Caco-2 (cell line): Measurements from ENCODE around the gene APOH. TPM values are rescaled to one million over a fixed set of nuclear protein-coding genes. Genes with fewer than 3 reads are reported as not detected.
A peak's percentile ranks its signal among the peaks of the same experiment; 100 is the strongest.

Experiments used
- BruUV-seq: library from RNA; stranded (reverse); fragments of 400-500 nt; replicated peaks from 2 replicates; lab custom pipeline; 2021; lab: Mats Ljungman, UMichigan
- CTCF ChIA-PET: fragments of 300-600 bp; sonication (Branson Sonifier 250); formaldehyde crosslinking; loops from one replicate; lab custom pipeline; 2022; ENCODE audit warnings: antibody characterized with exemption; lab: Charles Lee
- POLR2A ChIA-PET: fragments of 300-600 bp; sonication (Branson Sonifier 250); formaldehyde crosslinking; loops from one replicate; lab custom pipeline; 2022; ENCODE audit warnings: antibody characterized with exemption; lab: Charles Lee
- DNase-seq, 2 experiments: peaks; one replicate each; pipeline versions ENCODE4 v3.0.0 to v3.0.0-alpha.2; 2020 to 2022
- H3K27me3 ChIP-seq: replicated peaks from 2 replicates; pipeline ENCODE4 v1.6.0; 2011; ENCODE audit warnings: low read length; ENCODE audit not compliant: control insufficient read depth, insufficient read depth
- H3K36me3 ChIP-seq: 2 replicates; pipeline ENCODE4 v1.5.1; 2011; ENCODE audit warnings: low read length; ENCODE audit not compliant: control insufficient read depth, insufficient read depth
- H3K4me1 ChIP-seq: fragments of 250-450 bp; sonication (Bioruptor Pico); 2 replicates; pipeline ENCODE4 v1.5.1; 2020; ENCODE audit warnings: mild to moderate bottlenecking
- H3K4me3 ChIP-seq: 2 replicates; pipeline ENCODE4 v1.5.1; 2011; ENCODE audit warnings: low read depth, mild to moderate bottlenecking, control low read depth, low read length
- H3K9me3 ChIP-seq: fragments of 250-450 bp; sonication (Bioruptor Pico); 2 replicates; pipeline ENCODE4 v1.5.1; 2020; ENCODE audit warnings: mild to moderate bottlenecking, moderate library complexity
- H3K27ac Mint-ChIP-seq: one replicate; pipeline ENCODE4 v1.8.0; 2022; ENCODE audit warnings: mixed read lengths; ENCODE audit not compliant: unreplicated experiment
- H3K27me3 Mint-ChIP-seq: one replicate; pipeline ENCODE4 v1.8.0; 2022; ENCODE audit warnings: mixed read lengths; ENCODE audit not compliant: insufficient read depth, unreplicated experiment
- H3K36me3 Mint-ChIP-seq: one replicate; pipeline ENCODE4 v1.8.0; 2022; ENCODE audit warnings: mild to moderate bottlenecking, mixed read lengths; ENCODE audit not compliant: insufficient read depth, unreplicated experiment
- H3K4me1 Mint-ChIP-seq: one replicate; pipeline ENCODE4 v1.8.0; 2022; ENCODE audit warnings: low read depth, mixed read lengths; ENCODE audit not compliant: unreplicated experiment
- H3K4me3 Mint-ChIP-seq: one replicate; pipeline ENCODE4 v1.8.0; 2022; ENCODE audit warnings: mild to moderate bottlenecking, moderate library complexity, mixed read lengths; ENCODE audit not compliant: unreplicated experiment
- H3K9me3 Mint-ChIP-seq: one replicate; pipeline ENCODE4 v1.8.0; 2022; ENCODE audit warnings: mixed read lengths; ENCODE audit not compliant: unreplicated experiment
- CTCF ChIP-seq, 2 experiments: fragments of 200-600 bp in 1 of 2; IDR thresholded peaks; 1 replicate in 1 of 2; 2 replicates in 1 of 2; pipeline versions ENCODE4 v1.5.1 to v1.8.0; 2011 to 2022; ENCODE audit warnings: antibody characterized with exemption in 1 of 2, control low read depth in 1 of 2, inconsistent platforms in 1 of 2, low read depth in 1 of 2, low read length in 1 of 2, mild to moderate bottlenecking in 1 of 2, moderate library complexity in 1 of 2; ENCODE audit not compliant: insufficient read depth in 1 of 2, severe bottlenecking in 1 of 2, unreplicated experiment in 1 of 2
- intact Hi-C: fragments of 100-400 bp; cut with micrococcal nuclease; formaldehyde crosslinking; loops from one replicate; pipeline ENCODE4 v1.10.0; 2022; ENCODE audit not compliant: unreplicated experiment
- total RNA-seq: library from RNA; stranded (reverse); gene quantifications from 2 replicates; pipeline ENCODE4 v1.2.3, GENCODE V29; 2022

The APOH gene
- total RNA-seq, 1 experiment from 2014 or later = 135 TPM

- intact Hi-C loops = loop anchor here (5.0 kb wide), 1 partner anchor 54 kb away; no protein-coding TSS in a partner anchor
- peaks cover 7% of the 10 kb centered on the region for H3K4me1 Mint-ChIP-seq
- no peaks in the 10 kb centered on the region for H3K27me3 Mint-ChIP-seq
- no peaks in the 10 kb centered on the region for H3K9me3 Mint-ChIP-seq
- H3K27ac Mint-ChIP-seq = no peak overlapping the region
- Histone ChIP-seq H3K4me3 (no peak overlapping the region), H3K27me3 (no peaks in the 10 kb centered on the region), H3K4me1 (peaks cover 5% of the 10 kb centered on the region), H3K36me3 (no peaks in the 10 kb centered on the region), H3K9me3 (no peaks in the 10 kb centered on the region)
- TF ChIP-seq CTCF (IDR thresholded peaks at IDR 0.05; ENCODE audit: insufficient read depth in 1 of 2, low read depth in 1 of 2, low read length in 1 of 2, severe bottlenecking in 1 of 2, unreplicated experiment in 1 of 2) = no peak
- no peak overlapping the region for H3K4me3 Mint-ChIP-seq
- POLR2A ChIA-PET = no interaction called here
- CTCF ChIA-PET = no interaction called here
- DNase-seq = no peak
- no TSS peak for BruUV-seq
- no peaks in the 10 kb centered on the region for H3K36me3 Mint-ChIP-seq
These were observed 25.8 kb downstream of the APOH start for GRCh38 chr17:66203274-66204015.

GRCh38 chr17:66200685-66201092 is 28.5 kb downstream of the APOH start:
- Mint-ChIP-seq H3K27ac (peak overlapping the region; percentile 27), H3K36me3 (no peaks in the 10 kb centered on the region)

GRCh38 chr17:66198242-66198641 is 31.0 kb downstream of the APOH start:
- no peaks in the 10 kb centered on the region for H3K36me3 ChIP-seq
- Mint-ChIP-seq H3K27me3 (no peaks in the 10 kb centered on the region), H3K9me3 (no peaks in the 10 kb centered on the region), H3K4me3 (no peak overlapping the region), H3K36me3 (no peaks in the 10 kb centered on the region), H3K27ac (no peak overlapping the region), H3K4me1 (peaks cover 7% of the 10 kb centered on the region)
- BruUV-seq = no TSS peak
- DNase-seq = no peak
- H3K9me3 ChIP-seq = no peaks in the 10 kb centered on the region
- peaks cover under 1% of the 10 kb centered on the region; the same call in 1 of the 2 replicates for H3K4me1 ChIP-seq
- no peak for TF ChIP-seq CTCF (IDR thresholded peaks at IDR 0.05; ENCODE audit: insufficient read depth in 1 of 2, low read depth in 1 of 2, low read length in 1 of 2, severe bottlenecking in 1 of 2, unreplicated experiment in 1 of 2)
- CTCF ChIA-PET = no interaction called here
- no peak overlapping the region for H3K4me3 ChIP-seq
- POLR2A ChIA-PET = no interaction called here
- H3K27me3 ChIP-seq = no peaks in the 10 kb centered on the region
- intact Hi-C loops = no loop called here

More at GRCh38 chr17:66200685-66201092, 28.5 kb downstream of the APOH start:
- peak; percentile 77 to 79 for DNase-seq
- Histone ChIP-seq H3K4me3 (no peak overlapping the region), H3K36me3 (no peaks in the 10 kb centered on the region), H3K4me1 (peaks cover 5% of the 10 kb centered on the region), H3K27me3 (no peaks in the 10 kb centered on the region), H3K9me3 (no peaks in the 10 kb centered on the region)
- BruUV-seq = no TSS peak
- Mint-ChIP-seq H3K4me3 (no peak overlapping the region), H3K9me3 (no peaks in the 10 kb centered on the region), H3K4me1 (peaks cover 7% of the 10 kb centered on the region), H3K27me3 (no peaks in the 10 kb centered on the region)
- POLR2A ChIA-PET = no interaction called here
- CTCF ChIA-PET = interaction anchor here (0.6 to 1.2 kb wide), 2 partner anchors 473 to 764 kb away, joined by 3 to 4 read pairs; no protein-coding TSS in a partner anchor
- peak; percentile 80 to 83 for TF ChIP-seq CTCF (IDR thresholded peaks at IDR 0.05; ENCODE audit: insufficient read depth in 1 of 2, low read depth in 1 of 2, low read length in 1 of 2, severe bottlenecking in 1 of 2, unreplicated experiment in 1 of 2)
- intact Hi-C loops = loop anchor here (1.0 to 5.0 kb wide), 5 partner anchors 57 to 474 kb away; no protein-coding TSS in a partner anchor
